Fibroblast of skin of left quadriceps (primary cell): Measurements from ENCODE around the gene AZIN2.
"Not testable (repeated sequence)": the region's sequence is repeated elsewhere in the genome, so short reads cannot be mapped to it uniquely, and the experiment has no call there.

Source experiments
- DNase-seq, 2 experiments: peaks; one replicate each; pipeline ENCODE4 v3.0.0-alpha.2; 2013; ENCODE audit warnings: low read depth in 2 of 2

The AZIN2 gene

DNA sequence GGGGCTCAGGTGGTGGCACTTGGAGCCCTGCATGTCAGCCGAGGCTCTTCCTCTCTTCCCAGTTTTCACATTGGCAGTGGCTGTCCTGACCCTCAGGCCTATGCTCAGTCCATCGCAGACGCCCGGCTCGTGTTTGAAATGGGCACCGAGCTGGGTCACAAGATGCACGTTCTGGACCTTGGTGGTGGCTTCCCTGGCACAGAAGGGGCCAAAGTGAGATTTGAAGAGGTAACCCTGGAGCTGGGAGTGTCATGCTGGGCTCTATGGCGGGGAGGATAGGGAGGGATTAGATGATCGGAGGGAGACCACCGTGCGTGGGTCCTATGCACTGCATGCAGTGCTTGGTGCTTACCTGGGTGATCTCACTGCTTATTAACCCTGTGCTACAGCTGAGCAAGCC lies 13.5 kb downstream of the AZIN2 start:
- no peak for DNase-seq

DNA sequence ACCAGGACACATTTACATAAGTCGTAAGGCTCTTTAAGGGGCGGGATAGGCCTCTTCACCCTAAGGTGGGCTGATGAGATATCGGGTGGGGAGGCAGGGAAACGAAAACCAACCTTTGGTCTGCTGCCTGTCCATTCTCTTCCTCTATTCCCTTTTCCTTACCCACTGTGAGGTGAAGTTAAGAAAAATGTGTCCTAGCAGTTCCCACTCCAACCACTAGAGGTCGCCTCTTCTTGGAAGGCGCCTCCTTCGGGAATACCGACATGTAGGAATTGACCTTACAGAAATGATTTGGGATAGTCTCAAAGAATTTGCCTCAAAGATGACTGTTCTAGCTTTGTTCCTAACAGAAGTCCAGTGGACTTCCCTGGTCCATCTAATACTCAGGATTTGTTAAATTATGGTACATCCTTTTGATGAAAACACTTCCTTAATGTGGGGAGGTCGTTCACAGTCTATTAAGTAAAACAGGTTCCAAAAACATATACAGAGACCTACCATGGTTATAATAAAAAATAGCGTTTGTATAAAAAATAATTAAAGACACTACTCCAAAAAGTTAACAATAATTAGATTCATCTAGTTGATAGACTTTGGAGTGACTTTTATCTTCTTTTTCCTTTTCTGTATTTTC lies 14.1 kb downstream of the AZIN2 start:
- peak; percentile 45 to 53 for DNase-seq

DNA sequence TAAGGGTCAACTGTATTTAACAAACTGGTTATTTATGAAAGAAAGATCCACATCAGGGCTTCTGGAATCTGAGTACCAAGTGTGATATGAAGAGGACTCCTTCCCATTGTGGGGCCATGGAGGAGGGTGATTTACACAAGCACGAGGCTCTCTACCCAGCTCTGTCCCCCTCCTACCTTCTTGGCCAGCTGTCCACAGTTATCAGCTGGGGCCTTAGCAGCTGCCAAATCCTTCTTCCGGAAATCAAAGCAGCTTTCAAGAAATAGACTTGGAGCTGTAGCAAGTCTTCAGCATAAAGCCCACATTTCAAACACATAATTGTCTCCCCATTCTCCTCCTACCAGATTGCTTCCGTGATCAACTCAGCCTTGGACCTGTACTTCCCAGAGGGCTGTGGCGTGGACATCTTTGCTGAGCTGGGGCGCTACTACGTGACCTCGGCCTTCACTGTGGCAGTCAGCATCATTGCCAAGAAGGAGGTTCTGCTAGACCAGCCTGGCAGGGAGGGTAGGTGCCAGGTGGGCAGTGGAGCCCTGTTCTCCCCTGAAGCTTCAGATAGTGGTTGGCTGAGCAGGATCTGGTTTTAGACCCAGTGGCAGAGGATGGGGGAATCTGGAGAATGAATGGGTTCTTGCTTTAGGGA lies 15.5 kb downstream of the AZIN2 start:
- no peak for DNase-seq

DNA sequence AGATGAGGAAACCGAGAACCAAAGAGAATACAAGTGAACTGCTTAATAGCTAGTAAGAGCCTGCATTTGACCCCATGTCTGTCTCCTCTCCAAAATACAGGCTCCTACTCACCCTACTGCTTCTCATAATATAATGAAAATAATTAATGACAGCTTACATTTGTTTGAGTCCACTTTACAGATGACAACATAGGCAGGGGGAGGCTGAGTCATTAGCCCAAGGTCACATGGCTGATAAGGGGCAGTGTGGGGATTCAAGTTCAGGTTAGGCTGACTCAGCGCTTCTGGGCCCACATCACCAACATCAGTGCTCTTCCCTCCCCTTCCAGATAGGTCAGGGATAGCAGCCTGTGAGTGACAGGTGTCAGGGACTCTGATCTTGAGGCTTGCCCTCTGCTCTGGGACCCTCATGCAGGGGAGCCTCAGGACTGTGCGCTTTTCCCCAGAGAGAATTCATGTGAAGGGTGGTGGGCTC lies 16.2 kb downstream of the AZIN2 start:
- no peak for DNase-seq

DNA sequence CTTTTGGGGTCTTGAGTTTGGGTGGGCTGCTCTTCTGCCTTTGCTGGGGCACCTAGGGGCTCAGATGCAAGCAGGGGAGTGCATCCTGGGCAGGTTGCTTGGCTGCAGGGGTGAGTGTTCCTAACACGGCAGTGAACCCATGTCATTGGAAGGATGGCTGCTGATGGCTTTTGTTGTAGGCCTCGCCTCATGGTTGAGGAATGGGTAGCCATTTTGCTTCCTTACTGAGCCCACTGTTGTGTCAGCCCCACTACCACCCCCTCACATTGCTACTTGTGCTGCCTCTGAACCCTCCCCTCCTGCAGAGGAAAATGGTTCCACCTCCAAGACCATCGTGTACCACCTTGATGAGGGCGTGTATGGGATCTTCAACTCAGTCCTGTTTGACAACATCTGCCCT lies 16.8 kb downstream of the AZIN2 start:
- no peak for DNase-seq

DNA sequence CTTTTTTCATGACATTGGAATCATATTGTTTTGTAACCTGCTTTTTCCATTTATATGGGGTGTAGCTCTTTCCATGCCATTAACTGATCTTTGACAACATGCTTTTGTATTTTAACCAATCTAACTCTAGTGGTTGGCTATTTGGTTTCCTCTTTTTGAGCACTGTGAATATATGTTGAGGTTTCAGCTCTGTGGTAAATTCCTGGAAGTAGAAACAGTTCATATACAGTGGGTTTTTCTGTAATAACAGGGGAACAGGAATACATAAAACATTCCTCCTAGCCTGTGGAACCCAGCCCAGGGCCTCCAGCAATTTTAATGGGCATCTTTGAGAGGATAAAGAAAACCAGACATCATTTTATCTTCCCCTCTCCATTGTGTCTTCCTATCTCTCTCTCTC lies 17.4 kb downstream of the AZIN2 start:
- peak; percentile 75 to 82 for DNase-seq

DNA sequence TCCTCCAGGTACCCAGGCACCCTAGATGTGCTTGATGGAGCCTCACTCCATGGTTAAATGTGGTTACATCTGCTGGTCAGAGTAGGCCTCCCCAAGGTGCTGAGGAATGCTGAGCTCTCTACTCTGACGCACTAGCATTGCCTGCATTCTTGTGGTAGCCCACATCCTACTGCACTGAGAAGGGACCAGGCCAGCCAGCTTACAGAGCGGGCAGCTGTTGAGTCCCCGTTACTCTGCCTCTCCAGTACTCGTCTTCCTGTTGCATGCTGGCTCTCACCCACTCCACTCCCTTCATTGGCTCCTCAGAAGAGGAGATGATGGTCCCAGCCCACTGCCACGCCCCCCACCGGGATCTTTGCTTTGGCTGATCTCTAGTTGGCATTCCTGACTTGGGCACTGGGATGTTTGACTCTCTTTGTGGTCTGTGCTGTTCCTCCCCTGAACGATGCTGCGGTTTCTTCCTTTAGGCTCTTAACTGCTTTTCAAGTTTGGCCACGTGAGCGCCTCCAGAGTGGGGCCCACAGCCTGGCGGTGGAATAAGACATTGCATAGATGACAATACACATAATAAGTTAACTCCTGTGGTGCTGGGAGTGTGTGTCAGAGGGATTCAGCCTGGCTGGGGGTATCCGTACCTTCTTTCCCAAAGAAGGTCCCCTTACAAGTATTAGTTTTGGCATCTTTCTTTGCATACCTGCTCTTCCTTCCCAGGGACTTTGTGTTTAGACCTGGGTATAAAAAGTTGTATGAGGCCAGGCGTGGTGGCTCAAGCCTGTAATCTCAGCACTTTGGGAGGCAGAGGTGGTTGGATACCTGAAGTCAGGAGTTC lies 18.6 kb downstream of the AZIN2 start:
- peak; percentile 100 for DNase-seq

DNA sequence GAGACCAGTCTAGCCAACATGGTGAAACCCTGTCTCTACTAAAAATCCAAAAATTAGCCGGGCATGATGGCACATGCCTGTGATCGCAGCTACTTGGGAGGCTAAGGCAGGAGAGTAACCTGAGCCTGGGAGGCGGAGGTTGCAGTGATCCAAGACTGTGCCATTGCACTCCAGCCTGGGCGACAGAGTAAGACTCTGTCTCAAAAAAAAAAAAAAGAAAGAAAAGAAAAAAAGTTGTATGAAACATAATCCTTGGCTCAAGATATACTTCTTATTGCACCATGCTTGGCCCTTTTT lies 19.1 kb downstream of the AZIN2 start:
- not testable (repeated sequence) for DNase-seq

DNA sequence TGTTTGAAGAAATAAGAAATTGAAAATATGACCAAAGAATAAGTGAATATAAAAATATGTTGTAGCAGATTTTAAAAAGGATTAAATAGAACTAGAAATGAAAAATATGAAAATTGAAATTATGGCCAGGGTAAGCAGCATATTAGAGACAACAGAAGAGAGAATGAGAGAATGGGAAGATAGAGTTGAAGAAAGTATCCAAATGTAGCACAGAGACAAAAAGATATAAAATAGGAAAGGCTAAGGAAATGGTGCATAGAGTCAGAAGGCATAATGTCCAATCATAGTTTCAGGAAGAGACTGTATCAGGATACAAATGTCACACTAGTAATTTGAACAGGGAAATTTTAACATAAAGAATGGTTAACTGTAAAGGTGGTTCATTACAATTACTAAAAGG lies 29.5 kb downstream of the AZIN2 start:
- DNase-seq: no peak

DNA sequence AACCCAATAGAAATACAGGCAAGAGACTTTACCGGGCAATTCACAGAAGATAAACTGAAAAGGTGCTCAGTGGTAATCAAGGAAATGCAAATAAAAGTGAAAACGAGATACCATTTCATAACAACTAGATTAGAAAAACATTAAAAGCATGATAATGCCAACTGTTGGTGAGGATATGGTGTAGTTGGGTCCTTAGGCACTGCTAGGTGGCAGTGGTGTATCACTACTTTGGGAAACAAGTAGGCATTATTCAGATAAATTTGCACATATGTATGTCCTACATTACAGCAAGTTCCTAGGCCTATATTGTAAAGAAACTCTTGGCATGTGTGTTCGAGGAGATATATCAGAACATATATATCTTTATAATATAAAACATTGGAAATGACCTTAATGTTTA lies 31.0 kb downstream of the AZIN2 start:
- DNase-seq: no peak

DNA sequence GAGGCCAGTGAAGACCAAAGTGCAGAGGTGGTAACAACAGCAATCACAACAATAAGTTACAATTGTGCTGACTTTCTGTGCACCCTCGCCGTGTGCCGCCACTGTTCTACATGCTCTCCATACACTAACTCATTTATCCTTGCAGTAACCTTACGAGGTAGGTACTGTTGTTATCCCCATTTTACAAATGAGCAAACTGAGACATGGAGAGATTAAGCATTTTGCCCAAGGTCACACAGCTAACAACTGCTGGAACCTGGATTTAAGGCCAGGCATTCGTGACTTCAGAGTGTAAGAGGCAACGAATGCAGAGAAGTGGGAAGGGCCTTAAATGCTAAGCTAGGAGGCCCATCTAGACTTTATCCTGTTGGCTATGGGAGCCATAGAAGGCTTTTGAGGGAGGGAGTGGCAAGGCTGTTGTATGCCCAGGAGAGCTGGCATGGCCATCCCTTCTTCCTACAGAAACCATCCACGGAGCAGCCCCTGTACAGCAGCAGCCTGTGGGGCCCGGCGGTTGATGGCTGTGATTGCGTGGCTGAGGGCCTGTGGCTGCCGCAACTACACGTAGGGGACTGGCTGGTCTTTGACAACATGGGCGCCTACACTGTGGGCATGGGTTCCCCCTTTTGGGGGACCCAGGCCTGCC lies 36.6 kb downstream of the AZIN2 start:
- DNase-seq: no peak

DNA sequence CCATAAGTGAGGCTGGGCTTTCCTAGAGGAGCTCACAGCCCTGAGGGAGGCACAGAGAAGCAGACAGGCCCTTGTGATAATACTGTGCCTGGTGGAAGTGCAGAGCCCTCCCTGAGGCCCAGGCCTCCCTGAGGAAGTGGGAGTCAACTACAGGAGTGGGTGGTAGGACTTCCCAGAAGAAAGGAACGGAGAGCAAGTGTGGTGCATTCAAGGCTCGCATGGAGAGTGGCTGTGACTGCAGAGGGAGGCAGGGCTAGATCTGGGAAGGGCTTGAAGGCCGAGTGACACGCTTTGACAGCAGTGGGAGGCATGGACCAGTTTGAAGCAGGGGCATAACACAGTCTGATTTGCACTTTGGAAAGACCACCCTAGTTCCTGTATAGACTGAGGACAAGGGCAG lies 37.3 kb downstream of the AZIN2 start:
- no peak for DNase-seq

DNA sequence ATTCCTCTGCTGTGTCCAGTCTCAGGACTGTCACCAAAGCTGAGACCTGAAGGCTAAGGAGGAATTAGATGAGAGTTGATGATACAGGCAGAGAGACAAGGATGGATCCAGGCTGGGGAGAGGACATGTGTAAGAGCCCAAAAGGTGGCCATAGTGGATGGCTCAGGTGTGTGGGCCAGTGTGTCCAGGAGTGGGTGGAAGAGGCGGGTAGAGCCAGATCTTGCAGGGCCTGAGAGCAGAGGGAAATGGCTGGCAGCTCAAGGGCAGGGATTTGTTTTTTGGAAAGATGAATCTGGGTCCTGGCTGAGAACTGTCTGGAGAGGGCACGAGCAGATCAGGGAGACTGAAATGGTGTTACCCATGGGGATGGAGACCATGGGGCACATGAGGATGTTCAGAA lies 38.1 kb downstream of the AZIN2 start:
- no peak for DNase-seq

DNA sequence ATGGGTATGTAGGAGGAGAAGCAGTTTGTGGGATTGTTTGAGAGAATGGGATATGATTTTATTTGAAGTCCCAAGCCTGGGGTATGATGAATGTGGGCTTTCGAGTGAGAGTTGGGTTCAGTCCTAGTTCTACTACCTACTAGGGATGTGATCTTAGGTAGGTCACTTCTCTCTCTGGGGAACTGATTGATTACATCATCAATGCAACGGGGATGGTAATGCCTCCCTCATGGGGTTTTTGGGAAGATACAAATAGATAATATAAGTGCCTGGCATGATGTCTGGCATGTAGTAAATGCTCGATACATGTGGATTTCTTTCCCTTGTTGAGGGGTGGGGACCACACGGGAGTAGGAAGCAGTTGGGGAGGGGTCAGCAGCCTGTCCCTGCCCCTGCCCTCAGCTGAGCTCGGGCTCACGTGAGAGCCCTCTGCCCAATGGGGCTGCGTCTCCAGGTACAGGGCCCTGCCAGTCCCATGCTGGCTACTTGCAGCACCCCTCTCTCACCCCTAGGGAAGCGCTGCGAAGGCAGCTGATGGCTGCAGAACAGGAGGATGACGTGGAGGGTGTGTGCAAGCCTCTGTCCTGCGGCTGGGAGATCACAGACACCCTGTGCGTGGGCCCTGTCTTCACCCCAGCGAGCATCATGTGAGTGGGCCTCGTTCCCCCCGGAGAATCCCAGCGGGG lies 38.7 kb downstream of the AZIN2 start:
- no peak for DNase-seq

DNA sequence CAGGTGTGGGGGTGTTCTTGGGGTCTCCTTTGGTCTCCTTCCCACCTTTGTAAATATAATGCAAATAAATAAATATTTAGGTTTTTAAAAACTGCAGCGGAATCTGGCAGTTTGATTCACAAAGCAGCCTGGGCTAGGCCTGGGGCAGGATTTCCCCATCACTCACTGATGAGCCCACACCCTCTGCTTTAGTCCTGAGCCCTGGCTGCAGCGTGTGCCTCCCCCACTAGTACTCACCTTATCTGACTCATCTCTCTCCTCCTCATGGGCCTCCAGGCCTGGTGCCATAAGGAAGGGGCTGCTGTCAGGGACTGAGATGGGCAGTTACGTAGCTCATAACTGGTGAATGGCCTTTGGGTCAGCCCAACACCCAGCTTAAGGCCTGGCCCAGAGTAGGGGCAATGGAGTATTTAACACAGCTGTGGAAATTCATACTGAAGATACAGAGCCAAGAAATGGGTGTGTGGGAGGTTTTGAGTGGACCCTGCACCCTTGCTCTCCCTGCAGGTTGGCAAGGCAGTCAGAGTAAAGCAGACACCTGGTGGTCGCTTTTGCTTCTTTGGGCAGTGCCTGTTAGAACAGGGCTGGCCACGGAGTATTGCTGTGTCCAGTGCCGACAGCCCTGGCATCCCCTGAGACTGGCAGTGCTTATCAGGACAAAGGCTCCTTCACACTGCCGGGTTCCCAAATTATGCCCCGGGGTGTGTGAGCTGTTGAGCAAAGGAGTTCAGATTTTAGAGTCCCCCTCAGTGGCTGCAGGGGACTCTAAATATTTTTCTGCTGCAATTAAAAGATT lies 39.7 kb downstream of the AZIN2 start:
- no peak for DNase-seq

DNA sequence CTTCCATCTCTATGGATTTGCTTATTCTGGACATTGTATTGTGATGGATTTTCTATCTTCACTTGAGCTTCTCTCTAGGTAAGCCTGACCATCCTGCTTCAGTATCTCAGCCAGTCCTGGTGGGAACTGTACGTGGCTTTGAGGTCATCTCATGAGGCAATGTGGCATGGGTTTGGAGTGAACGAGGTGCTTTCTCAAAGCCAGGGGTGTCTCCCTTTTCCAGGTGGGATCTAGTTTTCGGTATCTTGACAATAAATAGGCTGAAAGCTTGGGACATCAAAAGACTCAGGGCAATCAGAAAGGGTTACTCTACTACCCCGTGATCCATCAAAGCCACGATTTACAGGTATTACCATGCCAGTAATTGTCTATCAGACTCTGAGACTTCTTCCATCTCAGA lies 40.8 kb downstream of the AZIN2 start:
- DNase-seq: no peak

DNA sequence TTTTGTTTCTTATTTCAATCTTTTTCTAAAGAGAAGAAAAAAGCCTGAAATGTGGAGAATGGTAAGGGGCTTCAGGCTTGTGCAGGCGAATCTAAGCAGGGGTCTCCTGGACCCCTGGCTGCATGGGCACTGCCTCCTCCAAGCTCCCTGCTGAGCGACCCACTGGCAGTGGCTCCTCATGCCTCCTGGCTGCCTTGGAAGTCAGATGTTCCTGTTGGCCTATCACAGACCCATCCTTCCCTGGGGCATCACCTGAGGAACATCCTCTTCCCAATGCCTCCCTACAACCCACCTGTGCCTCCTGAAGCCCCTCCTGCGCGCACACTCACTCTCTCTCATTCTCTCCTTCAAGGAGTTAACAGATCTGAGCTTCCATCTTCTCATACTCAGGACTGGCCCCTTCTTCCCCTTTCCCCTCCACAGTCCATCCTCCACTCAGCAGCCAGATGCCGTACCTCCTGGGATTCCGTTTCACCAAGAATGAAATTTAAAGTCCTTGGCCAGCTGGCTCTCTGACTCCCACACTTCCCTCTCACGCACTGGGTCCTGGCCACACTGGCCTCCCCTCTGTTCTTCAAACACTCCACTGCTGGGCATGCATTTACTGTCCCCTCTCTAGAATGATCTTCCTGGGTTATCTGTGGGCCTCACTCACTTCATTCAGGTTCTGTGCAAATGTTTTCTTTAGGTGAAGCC lies 41.7 kb downstream of the AZIN2 start:
- DNase-seq: no peak

DNA sequence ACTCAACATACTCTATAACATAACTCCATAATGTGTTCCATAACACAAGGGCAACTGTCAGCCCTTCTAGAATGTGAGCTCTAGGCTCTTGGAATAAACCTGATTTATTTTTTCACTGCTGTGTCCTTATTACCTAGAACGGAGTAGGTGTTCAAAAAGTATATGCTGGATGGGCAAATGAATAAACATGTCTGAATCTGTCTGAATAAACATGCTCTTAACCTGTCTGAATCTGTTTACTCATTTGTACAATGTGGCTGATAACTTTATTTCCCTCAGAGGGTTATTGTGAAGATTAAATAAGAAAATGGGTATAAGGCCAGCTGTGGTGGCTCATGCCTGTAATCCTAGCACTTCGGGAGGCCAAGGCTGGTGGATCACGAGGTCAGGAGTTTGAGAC lies 42.3 kb downstream of the AZIN2 start:
- DNase-seq: no peak

DNA sequence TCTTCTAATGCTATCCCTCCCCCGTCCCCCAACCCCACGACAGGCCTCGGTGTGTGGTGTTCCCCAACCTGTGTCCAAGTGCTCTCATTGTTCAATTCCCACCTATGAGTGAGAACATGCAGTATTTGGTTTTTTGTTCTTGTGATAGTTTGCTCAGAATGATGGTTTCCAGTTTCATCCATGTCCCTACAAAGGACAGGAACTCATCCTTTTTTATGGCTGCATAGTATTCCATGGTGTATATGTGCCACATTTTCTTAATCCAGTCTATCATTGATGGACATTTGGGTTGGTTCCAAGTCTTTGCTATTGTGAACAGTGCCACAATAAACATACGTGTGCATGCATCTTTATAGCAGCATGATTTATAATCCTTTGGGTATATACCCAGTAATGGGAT lies 43.7 kb downstream of the AZIN2 start:
- DNase-seq: not testable (repeated sequence)

DNA sequence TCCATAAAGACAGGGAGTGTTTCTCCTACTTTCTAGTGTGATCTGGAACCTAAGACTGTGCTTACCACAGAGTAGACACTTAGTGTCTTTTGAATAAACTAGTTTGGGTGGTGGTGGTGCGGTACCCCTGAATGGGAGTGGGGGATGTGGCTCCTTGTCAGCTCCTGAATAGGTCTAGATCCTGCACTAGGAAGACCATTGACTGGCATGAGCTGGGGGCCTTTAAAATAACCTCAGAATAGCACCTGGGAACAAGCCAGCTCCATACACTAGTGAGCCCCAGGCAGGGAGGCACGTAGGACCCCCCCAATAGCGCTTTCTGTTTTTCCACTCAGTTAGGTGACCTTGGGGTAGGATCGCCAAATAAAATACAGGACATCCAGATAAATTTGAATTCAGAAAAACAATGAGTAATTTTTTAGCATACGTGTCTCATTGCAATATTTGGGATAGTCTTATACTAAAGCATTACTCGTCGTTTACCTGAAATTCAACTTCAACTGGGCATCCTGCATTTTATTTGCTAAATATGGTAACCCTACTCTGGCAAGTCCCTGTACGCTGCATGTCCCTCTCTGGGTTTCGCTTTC lies 45.6 kb downstream of the AZIN2 start:
- no peak for DNase-seq
